C4-2B (cell line): Measurements from ENCODE around the gene TRIM14.

ENCODE experiments used
- CTCF ChIP-seq: fragments of 450-650 bp; conservative IDR thresholded peaks from 2 replicates; pipeline ENCODE4 v1.5.1; 2017; ENCODE audit warnings: mild to moderate bottlenecking
- ZFX ChIP-seq: fragments of 450-650 bp; IDR thresholded peaks from 2 replicates; pipeline ENCODE4 v1.6.1; 2017

GRCh38 chr9:98127226-98127625 is 8.2 kb upstream of the TRIM14 start:
- no peak for TF ChIP-seq CTCF
- TF ChIP-seq ZFX, result no peak
